Inferior parietal cortex (tissue), 1 donor: ENCODE results near the gene TRANK1.
A peak's percentile ranks its signal among the peaks of the same experiment; 100 is the strongest.
"Not testable (repeated sequence)": the region's sequence is repeated elsewhere in the genome, so short reads cannot be mapped to it uniquely, and the experiment has no call there.

Source experiments
- DNase-seq: peaks from one replicate; pipeline ENCODE4 v3.0.0-alpha.2; 2016; ENCODE audit errors: extremely low spot score

Gene TRANK1

DNA sequence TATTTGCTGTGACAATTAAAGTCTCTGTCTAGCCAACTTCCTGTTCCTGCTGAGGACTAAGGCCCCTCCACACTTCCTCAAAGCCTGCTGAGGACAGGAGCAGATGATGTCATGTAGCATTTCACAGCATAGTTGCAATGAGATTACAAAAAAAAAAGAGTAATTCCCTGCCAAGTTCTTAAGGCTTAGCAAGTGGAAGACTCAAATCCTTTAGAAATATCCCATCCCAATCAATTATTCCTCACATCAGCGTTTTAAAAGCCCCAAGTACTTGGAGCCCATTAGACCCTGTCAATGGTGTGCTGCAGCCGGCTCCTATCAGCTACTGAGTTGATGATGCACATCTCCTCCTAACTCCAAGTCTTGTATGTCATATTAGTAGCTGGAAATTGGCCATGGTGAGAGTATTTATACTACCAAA is 51.7 kb downstream of the TRANK1 start:
- no peak for DNase-seq

DNA sequence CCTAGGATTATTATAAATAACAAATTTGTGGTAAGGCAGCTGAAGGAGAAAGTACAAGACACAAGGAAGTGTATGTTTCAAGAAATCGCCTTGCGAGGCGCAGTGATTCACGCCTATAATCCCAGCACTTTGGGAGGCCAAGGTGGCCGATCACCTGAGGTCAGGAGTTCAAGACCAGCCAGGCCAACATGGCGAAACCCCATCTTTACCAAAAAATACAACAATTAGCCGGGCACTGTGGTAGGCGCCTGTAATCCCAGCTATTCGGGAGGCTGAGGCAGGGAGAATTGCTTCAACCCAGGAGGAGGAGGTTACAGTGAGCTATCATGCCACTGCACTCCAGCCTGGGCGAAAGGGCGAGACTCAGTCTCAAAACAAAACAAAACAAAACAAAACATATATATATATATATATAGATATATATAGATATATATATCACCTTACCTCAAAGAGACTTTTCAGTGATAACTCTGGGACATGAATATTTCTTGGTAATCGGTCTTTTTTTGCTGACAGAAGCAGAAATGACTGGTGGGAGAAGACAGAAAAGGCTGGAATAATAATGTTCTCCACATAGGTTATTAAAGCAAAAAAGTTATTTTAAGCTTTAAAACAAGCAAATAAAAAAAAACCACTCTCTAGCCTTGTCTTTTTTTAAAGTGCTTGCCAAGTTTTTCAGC is 52.3 kb downstream of the TRANK1 start:
- DNase-seq: no peak

GRCh38 chr3:36891701-36892160 is 53.1 kb downstream of the TRANK1 start:
- no peak for DNase-seq

GRCh38 chr3:36891097-36891496 is 53.8 kb downstream of the TRANK1 start:
- DNase-seq: not testable (repeated sequence)

- DNase-seq: no peak
Measured at GRCh38 chr3:36890261-36890660, 54.6 kb downstream of the TRANK1 start.

DNA sequence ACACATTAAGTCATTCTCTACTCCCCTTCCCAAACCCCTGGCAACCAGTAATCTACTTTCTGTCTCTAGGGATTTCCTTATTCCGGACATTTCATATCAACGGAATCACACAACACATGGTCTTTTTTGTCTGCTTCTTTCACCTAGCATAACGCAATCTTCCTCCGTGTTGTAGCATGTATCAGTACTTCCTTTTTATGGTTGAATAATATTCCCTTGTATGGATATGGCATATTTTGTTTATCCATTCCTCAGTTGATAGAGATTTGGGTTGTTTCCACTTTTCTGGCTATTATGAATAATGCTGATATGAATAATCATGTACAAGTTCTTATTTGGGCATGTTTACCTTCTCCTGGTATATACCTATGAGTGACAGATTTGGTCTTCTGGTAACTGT is 63.1 kb downstream of the TRANK1 start:
- DNase-seq: no peak

DNA sequence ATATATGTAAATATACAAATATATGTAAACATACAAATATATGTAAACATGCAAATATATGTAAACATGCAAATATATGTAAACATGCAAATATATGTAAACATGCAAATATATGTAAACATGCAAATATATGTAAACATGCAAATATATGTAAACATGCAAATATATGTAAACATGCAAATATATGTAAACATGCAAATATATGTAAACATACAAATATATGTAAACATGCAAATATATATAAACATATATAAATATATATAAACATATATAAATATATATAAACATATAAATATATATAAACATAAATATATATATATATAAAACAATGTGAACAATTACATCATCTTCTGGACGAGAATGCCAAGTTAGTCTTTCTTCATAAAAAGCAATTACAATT is 65.0 kb downstream of the TRANK1 start:
- not testable (repeated sequence) for DNase-seq

GRCh38 chr3:36877930-36878685 is 66.7 kb downstream of the TRANK1 start:
- no peak for DNase-seq

DNA sequence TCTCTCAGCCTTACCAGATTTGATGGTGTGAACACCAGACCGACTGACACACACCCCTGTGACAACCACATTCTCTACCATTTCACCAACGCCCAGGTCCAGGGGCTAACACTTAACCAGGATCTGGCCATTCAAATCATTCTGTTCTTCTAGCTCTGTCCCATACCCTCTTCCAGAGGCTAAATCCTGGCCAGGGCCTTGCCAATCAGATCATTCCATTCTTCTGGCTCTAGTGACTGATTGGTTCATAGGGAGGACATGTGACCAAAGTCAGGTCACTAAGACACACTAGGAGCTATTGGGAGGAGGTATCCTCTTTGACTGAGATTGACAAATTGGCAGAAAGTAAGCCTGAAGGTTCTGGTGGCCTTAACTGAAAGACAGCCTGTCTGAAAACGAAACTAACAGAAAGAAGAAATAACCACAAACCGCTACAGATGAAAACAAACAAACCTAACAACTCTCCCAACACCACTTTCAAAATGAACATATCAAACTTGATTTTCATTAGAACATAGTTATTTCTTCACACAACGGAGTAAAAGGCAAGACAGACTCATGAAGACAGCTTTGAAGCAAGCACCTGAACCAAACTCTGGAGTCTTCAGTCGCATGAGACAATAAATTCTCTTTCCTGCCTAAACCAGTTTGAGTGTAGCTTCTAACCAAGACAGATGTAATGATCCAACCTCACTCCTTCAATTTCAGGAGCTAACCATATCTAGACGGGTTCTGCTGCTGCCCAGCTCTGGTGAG is 68.5 kb downstream of the TRANK1 start:
- DNase-seq: no peak

- DNase-seq: no peak
Measured at GRCh38 chr3:36875397-36875796, 69.5 kb downstream of the TRANK1 start.

DNA sequence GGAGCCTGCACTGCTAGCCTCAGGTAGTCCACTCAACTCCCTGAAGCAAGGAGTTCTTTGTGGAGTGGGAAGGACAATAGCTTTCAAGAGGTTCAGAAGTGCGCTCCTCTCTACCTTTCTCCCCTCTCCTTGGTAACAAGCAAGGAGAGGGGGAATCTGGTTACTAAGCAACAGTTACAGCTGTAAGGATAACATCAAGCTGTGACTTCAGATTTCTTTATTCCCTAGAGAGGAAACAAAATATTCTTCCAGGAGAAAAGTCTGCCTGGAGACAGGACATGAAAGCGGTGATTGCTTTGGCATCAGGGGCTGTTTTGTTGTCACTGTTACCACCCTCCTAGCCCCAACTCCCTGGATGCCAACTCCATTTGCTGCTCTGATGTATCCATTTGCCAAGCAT is 70.4 kb downstream of the TRANK1 start:
- DNase-seq: no peak

GRCh38 chr3:36871379-36872126 is 73.3 kb downstream of the TRANK1 start:
- no peak for DNase-seq

DNA sequence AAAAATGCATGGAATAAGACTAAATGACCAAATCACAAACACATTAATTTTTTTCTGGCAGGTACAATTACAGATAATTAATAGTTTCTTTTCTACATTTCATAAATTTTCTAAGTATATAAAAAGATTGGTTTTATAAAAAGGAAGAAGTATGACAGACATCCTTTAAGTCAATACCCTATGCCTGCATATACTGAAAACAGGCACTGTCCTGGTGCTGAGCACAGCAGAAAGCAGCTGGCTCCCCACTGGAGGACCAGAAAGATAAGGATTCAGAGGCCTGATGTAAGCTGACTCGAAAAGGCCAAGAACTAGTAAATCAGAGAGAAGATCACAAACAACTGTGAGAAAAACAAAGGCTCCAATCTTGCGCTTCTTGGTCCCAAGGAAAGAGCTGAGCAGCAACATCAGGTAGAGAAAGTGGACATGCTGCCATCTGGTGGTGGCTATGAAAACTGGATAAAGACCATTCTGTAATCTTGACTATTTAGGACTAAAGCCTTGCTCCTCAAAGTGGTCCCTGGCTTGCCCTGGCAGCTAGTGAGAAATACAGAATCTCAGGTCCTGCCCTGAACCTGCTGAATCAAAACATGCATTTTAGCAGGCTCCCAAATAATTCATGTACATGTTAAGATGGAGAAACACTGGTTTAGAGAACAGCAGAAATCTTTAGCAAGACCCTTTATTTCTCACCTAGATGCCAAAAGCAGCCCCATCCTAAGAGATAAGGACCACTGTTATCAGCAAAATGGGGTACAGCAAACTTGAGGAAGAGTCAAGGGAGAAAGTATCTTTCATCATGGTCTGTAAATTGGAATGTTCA is 76.0 kb downstream of the TRANK1 start:
- DNase-seq: peak; percentile 87

DNA sequence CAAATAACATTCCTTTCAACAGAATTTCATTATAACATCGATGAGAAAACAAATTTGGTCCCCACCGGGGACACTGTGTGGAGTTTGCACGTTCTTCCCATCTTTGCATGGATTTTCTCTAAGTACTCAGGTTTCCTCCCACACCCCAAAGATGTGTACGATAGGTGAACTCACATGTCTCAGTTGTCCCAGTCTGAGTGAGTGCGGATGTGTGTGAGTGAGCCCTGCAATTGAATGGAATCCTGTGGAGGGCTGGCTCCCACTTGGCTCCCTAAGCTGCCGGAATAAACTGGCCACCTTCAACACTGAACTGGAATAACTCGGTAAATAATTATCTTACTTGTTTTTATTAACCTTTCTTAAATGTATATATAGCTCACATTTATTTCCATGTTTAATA is 77.0 kb downstream of the TRANK1 start:
- DNase-seq: no peak

GRCh38 chr3:36866368-36866767 is 78.5 kb downstream of the TRANK1 start:
- no peak for DNase-seq

GRCh38 chr3:36864180-36865053 is 80.4 kb downstream of the TRANK1 start:
- DNase-seq: no peak

GRCh38 chr3:36862076-36862755 is 82.6 kb downstream of the TRANK1 start:
- no peak for DNase-seq

GRCh38 chr3:36859494-36859893 is 85.4 kb downstream of the TRANK1 start:
- no peak for DNase-seq

DNA sequence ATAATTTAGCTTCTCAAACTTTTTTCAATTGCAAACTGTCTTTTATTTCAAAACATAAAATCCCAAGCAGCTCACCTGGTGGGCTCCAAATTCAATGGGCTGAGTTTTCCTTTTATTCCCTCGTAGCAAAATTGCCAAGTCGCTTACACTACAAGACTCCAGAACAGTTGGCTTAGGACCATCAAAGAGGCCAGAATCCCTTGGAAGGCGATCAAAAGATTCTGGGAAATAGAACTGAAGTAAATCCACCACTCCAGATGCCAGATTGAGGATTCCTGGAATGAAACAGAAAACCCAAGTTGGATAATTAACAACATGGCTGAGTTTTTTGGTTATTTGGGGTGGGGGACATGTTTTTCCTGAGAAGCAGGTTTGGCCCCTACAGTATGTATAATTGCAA is 92.8 kb downstream of the TRANK1 start:
- no peak for DNase-seq
